Stimulated activated naive CD4-positive, alpha-beta T cell treated with Interleukin-2 at 50 U/mL for 16 hours (primary cell): ENCODE results near the gene CFAP299.
"Not testable (repeated sequence)": the region's sequence is repeated elsewhere in the genome, so short reads cannot be mapped to it uniquely, and the experiment has no call there.

Source experiments
- DNase-seq: peaks from one replicate; lab custom pipeline; 2025; lab: John Stamatoyannopoulos, UW

The CFAP299 gene

GRCh38 chr4:80335554-80336358, at the start of gene CFAP299:
Gene CFAP299 (plus strand): TSS chr4:80335730.
- DNase-seq: peak; percentile 4

GRCh38 chr4:80286451-80286850, 49.1 kb upstream of the CFAP299 start:
- DNase-seq: no peak

GRCh38 chr4:80290665-80291064, 44.9 kb upstream of the CFAP299 start:
- not testable (repeated sequence) for DNase-seq

GRCh38 chr4:80294206-80294605, 41.3 kb upstream of the CFAP299 start:
- no peak for DNase-seq

- DNase-seq: no peak
These were observed 40.2 kb upstream of the CFAP299 start for GRCh38 chr4:80295336-80295735.

- no peak for DNase-seq
These were observed 39.7 kb upstream of the CFAP299 start for GRCh38 chr4:80295826-80296225.

DNA sequence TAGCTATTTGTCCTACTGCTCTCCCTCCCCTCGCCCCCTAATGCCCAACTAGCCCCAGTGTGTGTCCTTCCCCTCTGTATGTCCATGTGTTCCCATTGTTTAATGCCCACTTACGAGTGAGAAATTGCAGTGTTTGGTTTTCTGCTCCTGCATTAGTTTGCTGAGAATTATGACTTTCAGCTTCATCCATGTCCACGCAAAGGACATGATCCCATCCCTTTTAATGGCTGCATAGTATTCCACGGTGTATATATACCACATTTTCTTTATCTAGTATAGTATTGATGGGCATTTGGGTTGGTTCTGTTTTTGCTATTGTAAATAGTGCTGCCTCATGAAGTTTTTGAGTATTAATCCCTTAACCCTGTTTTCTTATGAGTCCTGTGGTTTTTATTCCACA, 33.6 kb upstream of the CFAP299 start:
- no peak for DNase-seq

DNA sequence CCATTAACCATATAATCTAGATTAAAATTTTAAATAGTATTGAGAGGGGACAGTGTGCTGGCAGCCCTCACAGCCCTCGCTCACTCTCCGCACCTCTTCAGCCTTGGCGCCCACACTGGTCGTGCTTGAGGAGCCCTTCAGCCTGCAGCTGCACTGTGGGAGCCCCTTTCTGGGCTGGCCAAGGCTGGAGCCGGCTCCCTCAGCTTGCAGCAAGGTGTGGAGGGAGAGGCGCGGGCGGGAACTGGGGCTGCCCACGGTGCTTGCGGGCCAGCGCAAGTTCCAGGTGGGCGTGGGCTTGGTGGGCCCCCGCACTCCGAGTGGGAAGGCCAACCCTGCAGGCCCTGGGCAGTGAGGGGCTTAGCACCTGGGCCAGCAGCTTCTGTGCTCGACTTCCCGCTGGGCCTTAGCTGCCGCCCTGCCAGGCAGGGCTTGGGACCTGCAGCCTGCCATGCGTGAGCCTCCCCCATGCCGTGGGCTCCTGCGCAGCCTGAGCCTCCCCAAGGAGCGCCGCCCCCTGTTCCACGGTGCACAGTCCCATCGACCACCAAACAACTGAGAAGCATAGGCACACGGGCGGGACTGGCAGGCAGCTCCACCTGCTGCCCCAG, 32.8 kb upstream of the CFAP299 start:
- DNase-seq: no peak

GRCh38 chr4:80305466-80305865, 30.1 kb upstream of the CFAP299 start:
- DNase-seq: no peak

DNA sequence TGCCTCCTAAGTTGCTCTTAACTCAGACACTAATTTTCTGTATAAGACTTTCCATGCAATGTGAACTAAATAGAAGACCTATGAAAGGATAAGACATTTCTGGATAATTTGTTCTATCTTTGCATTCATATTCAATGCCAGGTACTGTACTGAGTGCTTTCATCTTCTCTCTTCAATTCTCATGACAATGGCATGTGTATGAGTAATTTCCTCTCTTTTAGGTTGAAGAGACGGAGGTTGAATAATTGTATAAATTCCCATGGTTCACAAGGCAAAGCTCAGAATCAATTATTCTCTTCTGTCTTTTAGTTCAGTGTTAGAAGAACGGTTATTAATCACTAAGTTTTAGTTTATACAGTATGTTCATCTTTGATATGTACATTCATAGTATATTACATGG, 29.3 kb upstream of the CFAP299 start:
- DNase-seq: no peak

DNA sequence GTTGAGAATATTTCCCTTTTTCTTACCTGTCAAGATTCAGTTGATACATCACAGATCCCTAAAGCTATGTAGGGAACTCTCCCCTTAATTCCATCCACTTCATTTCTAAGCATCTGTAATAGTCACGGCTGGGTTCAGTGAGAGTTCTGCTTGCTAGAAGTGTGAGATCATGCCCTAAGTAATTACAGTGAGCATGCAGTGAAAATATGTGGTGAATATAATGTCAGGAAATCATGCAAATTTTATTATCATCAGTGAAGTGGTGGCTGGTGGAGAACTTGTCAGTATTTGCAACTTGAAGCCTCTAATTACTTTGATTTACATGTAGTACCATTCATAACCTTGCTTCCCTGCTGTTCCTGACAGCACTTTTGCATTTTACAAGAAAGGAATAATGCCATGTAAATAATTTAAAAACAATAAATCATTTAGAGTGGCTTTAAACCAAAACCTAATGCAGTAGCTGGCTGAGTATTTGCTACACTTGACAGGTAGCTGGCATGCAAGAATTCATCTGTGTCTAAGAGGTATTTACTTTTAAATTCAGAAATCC, 28.3 kb upstream of the CFAP299 start:
- DNase-seq: no peak

- DNase-seq: no peak
These were observed 27.6 kb upstream of the CFAP299 start for GRCh38 chr4:80307774-80308465.

DNA sequence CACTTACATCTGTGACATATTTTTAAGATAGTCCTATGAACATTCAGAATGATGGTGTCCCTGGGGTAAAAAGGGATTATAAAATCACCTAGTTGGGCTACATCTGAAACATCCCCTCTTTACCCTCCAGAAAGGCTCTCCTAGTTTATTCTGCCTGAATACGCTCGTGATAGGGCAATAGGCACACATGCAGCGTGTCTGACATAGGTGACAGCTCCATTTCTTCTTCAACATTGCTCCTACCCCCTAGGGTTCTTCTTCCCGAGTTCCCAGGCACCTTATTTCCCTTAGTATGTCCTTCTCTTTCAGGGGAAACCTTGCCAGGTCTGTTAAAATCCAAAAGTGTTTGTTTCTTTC, 27.1 kb upstream of the CFAP299 start:
- no peak for DNase-seq

DNA sequence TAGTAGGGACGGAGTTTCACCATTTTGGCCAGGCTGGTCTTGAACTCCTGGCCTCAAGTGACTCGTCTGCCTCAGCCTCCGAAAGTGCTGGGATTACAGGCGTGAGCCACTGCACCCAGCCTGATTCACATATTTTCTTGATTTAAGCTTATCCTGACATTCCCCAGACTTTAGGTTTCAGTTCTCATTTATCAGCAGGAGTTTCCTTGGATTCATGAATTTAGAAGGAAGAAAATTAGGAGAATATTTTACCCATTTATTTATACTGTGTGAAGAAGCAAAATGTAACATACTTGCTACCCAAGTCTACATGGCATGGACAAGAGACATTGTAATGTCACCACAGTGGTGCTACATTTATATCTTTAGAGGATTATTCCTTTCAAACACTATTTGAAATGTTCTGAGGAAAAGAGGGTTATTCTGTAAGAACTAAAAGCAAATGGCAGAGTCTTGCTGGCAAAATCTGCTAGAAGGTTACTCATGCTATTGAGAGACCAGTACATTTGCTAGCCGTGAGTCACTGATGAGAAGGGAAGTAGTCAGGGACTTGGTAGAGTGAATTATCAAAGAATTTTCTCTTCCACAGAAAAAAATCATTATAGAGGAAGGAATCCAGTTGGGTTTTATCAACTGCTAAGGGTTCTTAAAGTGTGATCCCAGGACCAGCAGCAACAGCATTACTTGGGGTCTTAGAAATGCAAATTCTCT, 26.1 kb upstream of the CFAP299 start:
- no peak for DNase-seq

GRCh38 chr4:80311130-80311529, 24.4 kb upstream of the CFAP299 start:
- no peak for DNase-seq

GRCh38 chr4:80312124-80312523, 23.4 kb upstream of the CFAP299 start:
- DNase-seq: no peak

DNA sequence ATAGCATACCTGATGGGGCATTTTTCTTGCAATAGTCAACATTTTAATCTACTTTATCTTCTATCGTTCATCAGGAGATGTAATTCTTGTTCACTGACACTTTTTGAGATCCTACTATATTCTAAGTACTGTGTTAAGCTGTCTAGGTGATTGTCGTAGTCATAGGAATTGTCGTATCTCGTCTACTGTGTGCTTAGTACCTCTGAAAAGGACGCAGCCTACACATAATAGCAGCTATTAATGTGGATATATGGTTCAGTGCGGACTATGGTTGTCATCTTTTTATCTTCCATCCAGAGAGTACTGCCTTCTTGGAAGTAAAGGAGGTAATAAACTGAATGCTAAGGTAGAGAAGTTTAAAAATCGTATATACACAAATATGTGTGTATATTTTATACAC, 21.9 kb upstream of the CFAP299 start:
- no peak for DNase-seq

DNA sequence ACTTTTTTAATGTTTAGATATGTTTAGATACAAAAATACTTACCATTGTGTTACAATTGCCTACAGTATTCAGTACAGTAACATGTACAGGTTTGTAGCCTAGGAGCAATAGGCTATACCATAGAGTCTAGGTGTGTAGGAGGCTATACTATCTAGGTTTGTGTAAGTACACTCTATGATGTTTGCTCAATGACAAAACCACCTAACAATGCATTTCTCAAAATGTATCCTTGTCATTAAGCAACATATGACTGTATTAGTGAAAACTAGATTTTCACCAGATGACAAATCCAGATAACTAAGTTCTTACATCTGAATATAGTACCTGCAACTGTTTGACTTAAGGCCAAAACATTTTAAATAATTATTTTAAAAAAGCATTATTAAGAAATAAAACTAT, 19.7 kb upstream of the CFAP299 start:
- not testable (repeated sequence) for DNase-seq

DNA sequence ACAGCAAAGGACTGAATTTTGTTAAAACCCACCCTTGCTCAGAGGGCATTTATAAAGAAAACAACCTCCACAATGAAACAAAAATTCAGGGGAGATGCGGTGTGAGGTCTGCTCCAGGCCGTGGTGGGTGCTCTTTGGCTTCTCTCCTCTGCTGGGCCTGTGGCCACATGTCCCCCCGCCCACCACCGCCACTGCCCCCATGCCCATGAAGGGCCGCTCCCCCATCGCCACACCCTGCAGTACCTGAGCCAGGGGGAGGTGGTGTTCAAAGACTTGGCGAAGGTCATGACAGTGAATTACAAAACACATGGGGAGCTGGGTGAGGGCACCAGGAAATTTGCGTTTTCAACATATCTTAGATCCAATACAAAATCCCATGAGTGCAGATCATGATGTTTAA, 14.2 kb upstream of the CFAP299 start:
- no peak for DNase-seq

DNA sequence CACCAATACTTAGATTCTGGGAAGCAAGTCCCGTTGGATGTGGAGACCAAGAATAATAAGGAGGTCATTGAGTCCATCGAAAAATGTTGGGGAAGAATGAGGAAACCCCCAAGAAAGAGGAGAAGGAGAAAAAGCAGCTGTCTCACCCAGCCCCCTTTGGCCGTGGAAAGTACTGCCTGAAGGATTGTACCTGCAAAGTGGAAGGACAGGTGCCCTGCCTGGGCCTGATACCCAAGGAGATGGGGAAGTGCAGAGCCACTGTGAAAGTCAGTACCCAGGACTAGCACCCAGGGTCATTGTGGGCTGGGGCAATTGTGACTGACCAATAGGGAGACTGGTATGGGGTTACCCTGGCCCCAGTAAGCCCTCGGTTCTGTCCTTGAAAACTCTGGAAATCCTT, 13.8 kb upstream of the CFAP299 start:
- DNase-seq: no peak

- DNase-seq: no peak
These were observed 12.8 kb upstream of the CFAP299 start for GRCh38 chr4:80322716-80323115.

GRCh38 chr4:80324171-80324570, 11.4 kb upstream of the CFAP299 start:
- DNase-seq: no peak
